GM23338 (cell line): Measurements from ENCODE around the gene TCF12. TPM values are rescaled to one million over a fixed set of nuclear protein-coding genes. Genes with fewer than 3 reads are reported as not detected.

Source experiments
- ATAC-seq: fragments of 200-7000 bp; cut with Tn5 transposase; 3 replicates; pipeline ENCODE4 v1.9.1; 2020
- DNase-seq: peaks from one replicate; pipeline ENCODE4 v3.0.0-alpha.2; 2015; ENCODE audit warnings: low spot score
- H2AFZ ChIP-seq: fragments of 200-600 bp; sonication (generic); 2 replicates; pipeline ENCODE4 v1.8.0; 2016; ENCODE audit warnings: antibody characterized with exemption, mild to moderate bottlenecking, moderate library complexity
- H3F3A ChIP-seq: fragments of 200-600 bp; sonication (generic); replicated peaks from 2 replicates; pipeline ENCODE4 v1.8.0; 2017; ENCODE audit warnings: antibody characterized with exemption, mixed run types, low read depth
- H3K27ac ChIP-seq: fragments of 200-600 bp; sonication (generic); 2 replicates; pipeline ENCODE4 v1.6.1; 2016; ENCODE audit warnings: low read depth
- H3K27me3 ChIP-seq: fragments of 200-600 bp; sonication (generic); 2 replicates; pipeline ENCODE4 v1.8.0; 2016; ENCODE audit warnings: mild to moderate bottlenecking, mixed run types, moderate library complexity; ENCODE audit not compliant: insufficient read depth
- H3K36me3 ChIP-seq: fragments of 200-600 bp; sonication (generic); 2 replicates; pipeline ENCODE4 v1.8.0; 2016; ENCODE audit warnings: mild to moderate bottlenecking; ENCODE audit not compliant: insufficient read depth
- H3K4me1 ChIP-seq: fragments of 200-600 bp; sonication (generic); 2 replicates; pipeline ENCODE4 v1.8.0; 2016; ENCODE audit warnings: mild to moderate bottlenecking, moderate library complexity; ENCODE audit not compliant: insufficient read depth
- H3K4me2 ChIP-seq: fragments of 200-600 bp; sonication (generic); 2 replicates; pipeline ENCODE4 v1.7.1; 2017; ENCODE audit warnings: mixed run types
- H3K4me3 ChIP-seq: fragments of 200-600 bp; sonication (generic); 2 replicates; pipeline ENCODE4 v1.6.1; 2016; ENCODE audit warnings: mixed run types
- H3K79me2 ChIP-seq: fragments of 200-600 bp; sonication (generic); replicated peaks from 2 replicates; pipeline ENCODE4 v1.8.0; 2017; ENCODE audit warnings: mild to moderate bottlenecking; ENCODE audit not compliant: insufficient read depth
- H3K9me2 ChIP-seq: fragments of 200-600 bp; sonication (generic); 2 replicates; pipeline ENCODE4 v1.8.0; 2017; ENCODE audit not compliant: insufficient read depth
- H4K20me1 ChIP-seq: fragments of 200-600 bp; sonication (generic); replicated peaks from 2 replicates; pipeline ENCODE4 v1.8.0; 2017; ENCODE audit warnings: mild to moderate bottlenecking; ENCODE audit not compliant: insufficient read depth
- H3K27ac Mint-ChIP-seq: 2 replicates; pipeline ENCODE4 v1.8.0; 2020; ENCODE audit warnings: inconsistent platforms, mild to moderate bottlenecking, moderate library complexity, mixed read lengths
- H3K27me3 Mint-ChIP-seq: 3 replicates; pipeline ENCODE4 v1.8.0; 2022; ENCODE audit warnings: low read depth, mild to moderate bottlenecking, moderate library complexity, mixed read lengths, inconsistent platforms; ENCODE audit not compliant: insufficient read depth, poor library complexity
- H3K36me3 Mint-ChIP-seq: 3 replicates; pipeline ENCODE4 v1.8.0; 2021; ENCODE audit warnings: low read depth, mild to moderate bottlenecking, inconsistent platforms, moderate library complexity, mixed read lengths
- H3K4me1 Mint-ChIP-seq: 3 replicates; pipeline ENCODE4 v1.8.0; 2020; ENCODE audit warnings: mild to moderate bottlenecking, inconsistent platforms, mixed read lengths
- H3K4me3 Mint-ChIP-seq: 3 replicates; pipeline ENCODE4 v1.8.0; 2021; ENCODE audit warnings: moderate library complexity, mild to moderate bottlenecking, inconsistent platforms, mixed read lengths
- H3K9me3 Mint-ChIP-seq: 3 replicates; pipeline ENCODE4 v1.8.0; 2020; ENCODE audit warnings: moderate library complexity, mild to moderate bottlenecking, inconsistent platforms, mixed read lengths
- CREB1 ChIP-seq: fragments of 250-450 bp; sonication (Bioruptor Pico); IDR thresholded peaks from 2 replicates; pipeline ENCODE4 v1.5.0; 2020; ENCODE audit warnings: low read depth, mild to moderate bottlenecking, moderate library complexity
- EZH2 ChIP-seq: fragments of 200-600 bp; sonication (generic); IDR thresholded peaks from one replicate; pipeline ENCODE4 v1.8.0; 2017; ENCODE audit warnings: antibody characterized with exemption, mild to moderate bottlenecking, low read depth; ENCODE audit not compliant: unreplicated experiment
- EZH2phosphoT487 ChIP-seq: fragments of 200-600 bp; sonication (generic); IDR thresholded peaks from one replicate; pipeline ENCODE4 v1.8.1; 2018; ENCODE audit warnings: antibody characterized with exemption; ENCODE audit not compliant: unreplicated experiment
- JUNB ChIP-seq: IDR thresholded peaks from one replicate; pipeline ENCODE4 v1.6.1; 2016; ENCODE audit warnings: antibody characterized with exemption; ENCODE audit not compliant: unreplicated experiment
- NANOG ChIP-seq: IDR thresholded peaks from 2 replicates; pipeline ENCODE4 v1.6.1; 2016; ENCODE audit warnings: antibody characterized with exemption, borderline replicate concordance
- POLR2AphosphoS5 ChIP-seq: IDR thresholded peaks from 2 replicates; pipeline ENCODE4 v1.6.1; 2016; ENCODE audit warnings: antibody characterized with exemption, low read depth
- STAT1 ChIP-seq: IDR thresholded peaks from one replicate; pipeline ENCODE4 v1.6.1; 2016; ENCODE audit warnings: antibody characterized with exemption; ENCODE audit not compliant: unreplicated experiment
- ZNF114 ChIP-seq: fragments of 250-450 bp; sonication (Bioruptor Pico); IDR thresholded peaks from 2 replicates; pipeline ENCODE4 v1.5.0; 2020; ENCODE audit warnings: mild to moderate bottlenecking, moderate library complexity
- ZNF331 ChIP-seq: fragments of 250-450 bp; sonication (Bioruptor Pico); IDR thresholded peaks from 2 replicates; pipeline ENCODE4 v1.5.0; 2020; ENCODE audit warnings: low read depth, mild to moderate bottlenecking, moderate library complexity
- ZNF462 ChIP-seq: fragments of 250-450 bp; sonication (Bioruptor Pico); IDR thresholded peaks from 2 replicates; pipeline ENCODE4 v1.5.0; 2020; ENCODE audit warnings: mild to moderate bottlenecking, moderate library complexity
- polyA plus RNA-seq: library from polyadenylated mRNA; unstranded; fragments of >200 nt; fragmentation: Nextera tagmentation; extraction: Ambion mirVana; gene quantifications from 2 replicates; pipeline ENCODE4 v1.2.1, GENCODE V29; 2016
- total RNA-seq: library from RNA; depleted of rRNA; stranded (reverse); fragments of >200 nt; shearing (Covaris generic); gene quantifications from 2 replicates; pipeline ENCODE4 v1.2.3, GENCODE V29; 2014
- TF ChIP-seq, protein P1 (sequence below), 2 experiments: fragments of 200-600 bp in 1 of 2; sonication (generic) in 1 of 2; conservative IDR thresholded peaks; 2 replicates each; pipeline versions ENCODE4 v1.5.1 to v1.6.1; 2016 to 2017; ENCODE audit warnings: antibody characterized with exemption in 2 of 2, low read depth in 2 of 2, mild to moderate bottlenecking in 2 of 2, moderate library complexity in 1 of 2
- TF ChIP-seq, protein P2 (sequence below): IDR thresholded peaks from 2 replicates; pipeline ENCODE4 v1.6.1; 2016; ENCODE audit warnings: antibody characterized with exemption
- TF ChIP-seq, protein P3 (sequence below): IDR thresholded peaks from one replicate; pipeline ENCODE4 v1.6.1; 2018; ENCODE audit warnings: antibody characterized with exemption; ENCODE audit not compliant: unreplicated experiment

Gene TCF12
- total and polyA plus RNA-seq, 2 experiments from 2014 or later = 27.6 to 104 TPM

DNA sequence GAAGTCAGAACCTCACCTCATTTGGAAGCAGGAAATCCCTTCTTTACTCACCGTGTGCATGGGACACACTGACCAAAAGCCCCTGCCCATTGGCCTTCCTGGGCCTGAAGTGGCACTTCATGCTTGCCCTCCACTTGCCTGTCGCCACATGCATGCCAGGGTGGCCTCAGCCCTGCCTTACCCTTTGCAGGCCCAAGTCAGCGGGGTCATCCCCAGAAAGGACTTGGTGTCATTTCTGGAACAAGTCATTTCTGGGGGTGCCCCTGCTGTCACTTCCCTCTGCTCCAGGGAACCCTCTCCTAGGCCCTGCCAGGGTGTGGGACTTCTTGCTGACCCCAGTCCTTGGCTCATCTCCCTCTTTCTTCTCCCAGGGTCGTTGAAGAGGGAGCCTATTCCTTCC is 398.0 kb downstream of the TCF12 start:
- Histone ChIP-seq H3K4me2 (no peak overlapping the region), H3K27me3 (no peaks in the 10 kb centered on the region), H4K20me1 (no peaks in the 10 kb centered on the region), H3F3A (peaks cover 6% of the 10 kb centered on the region; the same call in 1 of the 2 replicates), H3K4me3 (no peak overlapping the region), H2AFZ (no peak overlapping the region), H3K9me2 (peaks cover 3% of the 10 kb centered on the region; the same call in 1 of the 2 replicates), H3K79me2 (no peaks in the 10 kb centered on the region), H3K27ac (no peak overlapping the region), H3K4me1 (peaks cover 4% of the 10 kb centered on the region; the same call in 1 of the 2 replicates), H3K36me3 (no peaks in the 10 kb centered on the region)
- H3K27me3 Mint-ChIP-seq = peaks cover 15% of the 10 kb centered on the region
- H3K27ac Mint-ChIP-seq = no peak overlapping the region
- no peak for DNase-seq
- TF ChIP-seq CREB1 (CRISPR knock-in tag) (no peak), JUNB (no peak), ZNF114 (no peak), POLR2AphosphoS5 (no peak), NANOG (no peak), EZH2 (no peak), ZNF331 (no peak), ZNF462 (no peak), EZH2phosphoT487 (no peak), STAT1 (no peak)
- TF ChIP-seq, protein P1, sequence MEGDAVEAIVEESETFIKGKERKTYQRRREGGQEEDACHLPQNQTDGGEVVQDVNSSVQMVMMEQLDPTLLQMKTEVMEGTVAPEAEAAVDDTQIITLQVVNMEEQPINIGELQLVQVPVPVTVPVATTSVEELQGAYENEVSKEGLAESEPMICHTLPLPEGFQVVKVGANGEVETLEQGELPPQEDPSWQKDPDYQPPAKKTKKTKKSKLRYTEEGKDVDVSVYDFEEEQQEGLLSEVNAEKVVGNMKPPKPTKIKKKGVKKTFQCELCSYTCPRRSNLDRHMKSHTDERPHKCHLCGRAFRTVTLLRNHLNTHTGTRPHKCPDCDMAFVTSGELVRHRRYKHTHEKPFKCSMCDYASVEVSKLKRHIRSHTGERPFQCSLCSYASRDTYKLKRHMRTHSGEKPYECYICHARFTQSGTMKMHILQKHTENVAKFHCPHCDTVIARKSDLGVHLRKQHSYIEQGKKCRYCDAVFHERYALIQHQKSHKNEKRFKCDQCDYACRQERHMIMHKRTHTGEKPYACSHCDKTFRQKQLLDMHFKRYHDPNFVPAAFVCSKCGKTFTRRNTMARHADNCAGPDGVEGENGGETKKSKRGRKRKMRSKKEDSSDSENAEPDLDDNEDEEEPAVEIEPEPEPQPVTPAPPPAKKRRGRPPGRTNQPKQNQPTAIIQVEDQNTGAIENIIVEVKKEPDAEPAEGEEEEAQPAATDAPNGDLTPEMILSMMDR (conservative IDR thresholded peaks at IDR 0.05; ENCODE audit: low read depth in 2 of 2) = no peak
- TF ChIP-seq, protein P2, sequence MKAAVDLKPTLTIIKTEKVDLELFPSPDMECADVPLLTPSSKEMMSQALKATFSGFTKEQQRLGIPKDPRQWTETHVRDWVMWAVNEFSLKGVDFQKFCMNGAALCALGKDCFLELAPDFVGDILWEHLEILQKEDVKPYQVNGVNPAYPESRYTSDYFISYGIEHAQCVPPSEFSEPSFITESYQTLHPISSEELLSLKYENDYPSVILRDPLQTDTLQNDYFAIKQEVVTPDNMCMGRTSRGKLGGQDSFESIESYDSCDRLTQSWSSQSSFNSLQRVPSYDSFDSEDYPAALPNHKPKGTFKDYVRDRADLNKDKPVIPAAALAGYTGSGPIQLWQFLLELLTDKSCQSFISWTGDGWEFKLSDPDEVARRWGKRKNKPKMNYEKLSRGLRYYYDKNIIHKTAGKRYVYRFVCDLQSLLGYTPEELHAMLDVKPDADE = no peak
- TF ChIP-seq, protein P3, sequence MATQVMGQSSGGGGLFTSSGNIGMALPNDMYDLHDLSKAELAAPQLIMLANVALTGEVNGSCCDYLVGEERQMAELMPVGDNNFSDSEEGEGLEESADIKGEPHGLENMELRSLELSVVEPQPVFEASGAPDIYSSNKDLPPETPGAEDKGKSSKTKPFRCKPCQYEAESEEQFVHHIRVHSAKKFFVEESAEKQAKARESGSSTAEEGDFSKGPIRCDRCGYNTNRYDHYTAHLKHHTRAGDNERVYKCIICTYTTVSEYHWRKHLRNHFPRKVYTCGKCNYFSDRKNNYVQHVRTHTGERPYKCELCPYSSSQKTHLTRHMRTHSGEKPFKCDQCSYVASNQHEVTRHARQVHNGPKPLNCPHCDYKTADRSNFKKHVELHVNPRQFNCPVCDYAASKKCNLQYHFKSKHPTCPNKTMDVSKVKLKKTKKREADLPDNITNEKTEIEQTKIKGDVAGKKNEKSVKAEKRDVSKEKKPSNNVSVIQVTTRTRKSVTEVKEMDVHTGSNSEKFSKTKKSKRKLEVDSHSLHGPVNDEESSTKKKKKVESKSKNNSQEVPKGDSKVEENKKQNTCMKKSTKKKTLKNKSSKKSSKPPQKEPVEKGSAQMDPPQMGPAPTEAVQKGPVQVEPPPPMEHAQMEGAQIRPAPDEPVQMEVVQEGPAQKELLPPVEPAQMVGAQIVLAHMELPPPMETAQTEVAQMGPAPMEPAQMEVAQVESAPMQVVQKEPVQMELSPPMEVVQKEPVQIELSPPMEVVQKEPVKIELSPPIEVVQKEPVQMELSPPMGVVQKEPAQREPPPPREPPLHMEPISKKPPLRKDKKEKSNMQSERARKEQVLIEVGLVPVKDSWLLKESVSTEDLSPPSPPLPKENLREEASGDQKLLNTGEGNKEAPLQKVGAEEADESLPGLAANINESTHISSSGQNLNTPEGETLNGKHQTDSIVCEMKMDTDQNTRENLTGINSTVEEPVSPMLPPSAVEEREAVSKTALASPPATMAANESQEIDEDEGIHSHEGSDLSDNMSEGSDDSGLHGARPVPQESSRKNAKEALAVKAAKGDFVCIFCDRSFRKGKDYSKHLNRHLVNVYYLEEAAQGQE = no peak
- H3K9me3 Mint-ChIP-seq = no peaks in the 10 kb centered on the region; the same call in 2 of the 3 replicates
- peaks cover 14% of the 10 kb centered on the region for H3K4me1 Mint-ChIP-seq
- ATAC-seq = no peak
- no peak overlapping the region for H3K4me3 Mint-ChIP-seq
- H3K36me3 Mint-ChIP-seq = no peaks in the 10 kb centered on the region
